K562 (cell line): ENCODE results near the gene ATXN1L. TPM values are rescaled to one million over a fixed set of nuclear protein-coding genes. Genes with fewer than 3 reads are reported as not detected.
"Not testable (repeated sequence)": the region's sequence is repeated elsewhere in the genome, so short reads cannot be mapped to it uniquely, and the experiment has no call there.

Experiments
- ATAC-seq: fragments of 200-7000 bp; cut with Tn5 transposase; 3 replicates; pipeline ENCODE4 v1.9.1; 2020; ENCODE audit warnings: moderate library complexity
- BruUV-seq: library from RNA; stranded (reverse); fragments of 400-500 nt; replicated peaks from 2 replicates; lab custom pipeline; 2021; lab: Mats Ljungman, UMichigan
- CTCF ChIA-PET: fragments of 300-600 bp; formaldehyde crosslinking; extraction: SDS; loops from one replicate; lab custom pipeline; 2021; ENCODE audit warnings: low intra/inter-chr PET ratio; lab: Yijun Ruan, JAX
- POLR2A ChIA-PET: fragments of 300-600, 350-650 bp; sonication (Branson Sonifier 250); formaldehyde crosslinking; extraction: SDS; loops from one replicate; lab custom pipeline; 2021; ENCODE audit warnings: antibody characterized with exemption, inconsistent platforms; lab: Yijun Ruan, JAX
- DNase-seq, 4 experiments: peaks; one replicate each; pipeline versions ENCODE4 v3.0.0 to v3.0.0-alpha.2; 2011 to 2018; ENCODE audit warnings: low spot score in 3 of 4, mixed read lengths in 3 of 4; ENCODE audit errors: extremely low read depth in 1 of 4
- FAIRE-seq: peaks from 2 replicates; lab custom pipeline; 2011; peaks lifted over from hg19 to GRCh38; lab: Jason Lieb, UNC
- H2AFZ ChIP-seq: 2 replicates; pipeline ENCODE4 v1.6.0; 2011; ENCODE audit warnings: low read depth, low read length, control low read depth, inconsistent platforms
- H3K27ac ChIP-seq: fragments of 200-600 bp; 3 replicates; pipeline ENCODE4 v1.8.0; 2011; ENCODE audit warnings: low read depth, mild to moderate bottlenecking, control low read depth, inconsistent platforms, low read length, moderate library complexity, mixed read lengths; ENCODE audit errors: extremely low read depth
- H3K27me3 ChIP-seq, 2 experiments: fragments of 300-600 bp in 1 of 2; 2 replicates in 1 of 2; 3 replicates in 1 of 2; pipeline versions ENCODE4 v1.6.0 to v1.8.0; 2011; ENCODE audit warnings: inconsistent platforms in 2 of 2, low read length in 2 of 2, mild to moderate bottlenecking in 1 of 2, mixed read lengths in 1 of 2, moderate library complexity in 1 of 2; ENCODE audit not compliant: control insufficient read depth in 2 of 2, insufficient read depth in 2 of 2
- H3K36me3 ChIP-seq: fragments of 300-600 bp; 3 replicates; pipeline ENCODE4 v1.8.0; 2011; ENCODE audit warnings: mild to moderate bottlenecking, low read length, inconsistent platforms; ENCODE audit not compliant: control insufficient read depth, insufficient read depth
- H3K4me1 ChIP-seq, 2 experiments: fragments of 200-600 bp in 1 of 2; replicated peaks in 1 of 2; 2 replicates in 1 of 2; 3 replicates in 1 of 2; pipeline versions ENCODE4 v1.5.1 to v1.8.0; 2011; ENCODE audit warnings: inconsistent platforms in 2 of 2, low read length in 2 of 2, mild to moderate bottlenecking in 1 of 2, mixed read lengths in 1 of 2, moderate library complexity in 1 of 2; ENCODE audit not compliant: control insufficient read depth in 2 of 2, insufficient read depth in 2 of 2
- H3K4me2 ChIP-seq: 2 replicates; pipeline ENCODE4 v1.6.1; 2011; ENCODE audit warnings: low read length, control low read depth, inconsistent platforms, mixed read lengths; ENCODE audit not compliant: insufficient read depth
- H3K4me3 ChIP-seq: fragments of 200-600 bp; sonication (generic), shearing (Covaris generic); 2 replicates; pipeline ENCODE4 v1.5.1; 2016; ENCODE audit warnings: control low read depth, inconsistent platforms
- H3K79me2 ChIP-seq: fragments of 200-600 bp; 3 replicates; pipeline ENCODE4 v1.8.0; 2011; ENCODE audit warnings: low read length, inconsistent platforms; ENCODE audit not compliant: control insufficient read depth, insufficient read depth
- H3K9ac ChIP-seq, 2 experiments: 2 replicates each; pipeline versions ENCODE4 v1.6.0 to v1.6.1; 2011; ENCODE audit warnings: low read depth in 2 of 2, low read length in 2 of 2, control low read depth in 1 of 2, inconsistent platforms in 1 of 2, mild to moderate bottlenecking in 1 of 2, mixed read lengths in 1 of 2; ENCODE audit not compliant: insufficient read depth in 1 of 2
- H3K9me1 ChIP-seq: one replicate; pipeline ENCODE4 v1.6.0; 2011; ENCODE audit warnings: inconsistent platforms, mild to moderate bottlenecking, low read length, moderate library complexity; ENCODE audit not compliant: control insufficient read depth, insufficient read depth
- H3K9me3 ChIP-seq: replicated peaks from 2 replicates; pipeline ENCODE4 v1.5.1; 2011; ENCODE audit warnings: low read depth, low read length, inconsistent platforms; ENCODE audit not compliant: control insufficient read depth, insufficient read depth
- H4K20me1 ChIP-seq: replicated peaks from 2 replicates; pipeline ENCODE4 v1.6.1; 2011; ENCODE audit warnings: low read length, inconsistent platforms, mixed read lengths; ENCODE audit not compliant: control insufficient read depth, insufficient read depth
- PRDM10 ChIP-seq: fragments of 450-650 bp; IDR thresholded peaks from 2 replicates; pipeline ENCODE4 v1.6.1; 2018; ENCODE audit not compliant: partially characterized antibody
- SMARCB1 ChIP-seq: IDR thresholded peaks from 2 replicates; pipeline ENCODE4 v1.6.1; 2011; ENCODE audit warnings: improper control_type of control experiment, low read depth; ENCODE audit not compliant: insufficient read length
- SNIP1 ChIP-seq: fragments of 450-650 bp; IDR thresholded peaks from 2 replicates; pipeline ENCODE4 v1.7.1; 2017; ENCODE audit warnings: low read depth, mild to moderate bottlenecking
- ZNF316 ChIP-seq: fragments of 450-650 bp; IDR thresholded peaks from 2 replicates; pipeline ENCODE4 v1.6.1; 2016
- WGBS: fragments of 100-300 bp; shearing (Covaris generic); methylation state at CpG from one replicate; pipeline ENCODE4 v1.1.6; 2016; ENCODE audit warnings: low coverage, mixed read lengths; ENCODE audit not compliant: insufficient coverage; ENCODE audit errors: missing lambda C conversion rate; 5-methylcytosine and 5-hydroxymethylcytosine counted together
- in situ Hi-C: fragments of 300-500 bp; cut with MboI; formaldehyde crosslinking; loops from 4 replicates; pipeline ENCODE4 v1.15.0; 2018; ENCODE audit warnings: inconsistent platforms, mixed read lengths
- intact Hi-C: fragments of 100-400 bp; cut with micrococcal nuclease; formaldehyde crosslinking; loops from 2 replicates; pipeline ENCODE4 v1.14.2; 2022
- polyA plus RNA-seq, 8 experiments: library from polyadenylated mRNA; depleted of rRNA in 4 of 8; stranded (reverse) in 5 of 8; unstranded in 3 of 8; fragments of >200 nt; fragmentation: Nextera tagmentation in 2 of 8; fragmentation: Illumina TruSeq in 1 of 8; extraction: Ambion mirVana in 2 of 8; extraction: Trizol in 1 of 8; gene quantifications; 2 replicates each; pipeline versions ENCODE4 v1.2.1 to v1.2.3, GENCODE V29; 2011 to 2014; ENCODE audit warnings: inconsistent platforms in 1 of 8, missing spikeins in 1 of 8
- total RNA-seq, 7 experiments: library from RNA; depleted of rRNA in 6 of 7; stranded (reverse); fragments of >200 nt in 6 of 7; fragmentation: Illumina TruSeq in 2 of 7; extraction: Trizol in 2 of 7; gene quantifications; 2 replicates each; pipeline versions ENCODE4 v1.2.1 to v1.2.3, GENCODE V29; 2011 to 2021; ENCODE audit warnings: low replicate concordance in 1 of 7

The ATXN1L gene
- total and polyA plus RNA-seq, 9 of the 15 experiments (the other 6 are each of a cell fraction or from before 2014, with no cell fraction given) = 1.4 to 11.3 (median 9.3) TPM

- in situ Hi-C loops (no loop called here), intact Hi-C loops (no loop called here)
- Histone ChIP-seq H3K9ac (no peak overlapping the region), H4K20me1 (no peaks in the 10 kb centered on the region; the same call in 1 of the 2 replicates), H3K27ac (no peak overlapping the region), H3K9me1 (no peaks in the 10 kb centered on the region), H3K4me2 (no peak overlapping the region), H2AFZ (peak overlapping the region; percentile 52), H3K79me2 (peaks cover 25% of the 10 kb centered on the region), H3K4me3 (no peak overlapping the region), H3K36me3 (peaks cover 6% of the 10 kb centered on the region; the same call in 2 of the 3 replicates), H3K9me3 (no peaks in the 10 kb centered on the region), H3K27me3 (no peaks in the 10 kb centered on the region; a peak in 1 of 5 replicates), H3K4me1 (peaks cover 4 to 8% of the 10 kb centered on the region in 2 experiments; a peak in 4 of 5 replicates)
- FAIRE-seq (no peak), ATAC-seq (no peak), DNase-seq (no peak)
- ChIA-PET CTCF (no interaction called here), POLR2A (interaction anchor here (0.5 to 3.3 kb wide), 4 partner anchors 13 to 1227 kb away, joined by 3 to 17 read pairs (median 6); no protein-coding TSS in a partner anchor)
- 71% methylated on average over 5 of the region's 5 CpGs for WGBS
- TF ChIP-seq SMARCB1 (no peak), SNIP1 (no peak), PRDM10 (peak; percentile 66), ZNF316 (0 out of 2 replicates have a peak, but pooled peaks have one; percentile 14)
- BruUV-seq = no TSS peak
These were observed 34.4 kb upstream of the ATXN1L start for GRCh38 chr16:71811261-71811803.

- intact Hi-C loops, DNase-seq, ATAC-seq, CTCF ChIA-PET, FAIRE-seq, H3K27me3 ChIP-seq, in situ Hi-C loops, H3K36me3 ChIP-seq, H3K9ac ChIP-seq, H3K4me3 ChIP-seq, H3K4me2 ChIP-seq, H3K9me3 ChIP-seq, H4K20me1 ChIP-seq, H3K4me1 ChIP-seq, H3K27ac ChIP-seq, BruUV-seq, H3K79me2 ChIP-seq, H3K9me1 ChIP-seq: not testable (repeated sequence)
- POLR2A ChIA-PET = interaction anchor here (0.6 to 1.3 kb wide), 2 partner anchors 9 to 39 kb away, joined by 3 to 4 read pairs; partner anchors contain the start of gene AP1G1
- WGBS = 74% methylated on average over 10 of the region's 10 CpGs
- H2AFZ ChIP-seq = peak overlapping the region; percentile 68; the same call in 1 of the 2 replicates
These were observed 28.6 kb upstream of the ATXN1L start for GRCh38 chr16:71817155-71817500.
